Chondrocyte (in vitro differentiated cells): Measurements from ENCODE around the gene CSH1. TPM values are rescaled to one million over a fixed set of nuclear protein-coding genes. Genes with fewer than 3 reads are reported as not detected.
A peak's percentile ranks its signal among the peaks of the same experiment; 100 is the strongest.
"Not testable (repeated sequence)": the region's sequence is repeated elsewhere in the genome, so short reads cannot be mapped to it uniquely, and the experiment has no call there.

Experiments
- DNase-seq: peaks from one replicate; pipeline ENCODE4 v3.0.0; 2021; ENCODE audit warnings: mixed read lengths, low spot score
- H3K27ac Mint-ChIP-seq: one replicate; pipeline ENCODE4 v1.8.0; 2021; ENCODE audit warnings: mild to moderate bottlenecking, moderate library complexity, mixed read lengths; ENCODE audit not compliant: unreplicated experiment
- H3K27me3 Mint-ChIP-seq: 2 replicates; pipeline ENCODE4 v1.8.0; 2021; ENCODE audit warnings: low read depth, mixed read lengths
- H3K36me3 Mint-ChIP-seq: 2 replicates; pipeline ENCODE4 v1.8.0; 2021; ENCODE audit warnings: low read depth, mixed read lengths
- H3K4me1 Mint-ChIP-seq: 2 replicates; pipeline ENCODE4 v1.8.0; 2021; ENCODE audit warnings: low read depth, mild to moderate bottlenecking, mixed read lengths
- H3K4me3 Mint-ChIP-seq: one replicate; pipeline ENCODE4 v1.8.0; 2021; ENCODE audit warnings: mild to moderate bottlenecking, moderate library complexity, mixed read lengths; ENCODE audit not compliant: unreplicated experiment
- H3K9me3 Mint-ChIP-seq: 2 replicates; pipeline ENCODE4 v1.8.0; 2021; ENCODE audit warnings: low read depth, mixed read lengths
- long read RNA-seq: library from polyadenylated mRNA; stranded (forward); transcript quantifications from one replicate; pipeline ENCODE4 v2.0.0, GENCODE V29; 2021
- total RNA-seq: library from RNA; stranded (reverse); gene quantifications from 3 replicates; pipeline ENCODE4 v1.2.1, GENCODE V29; 2021
- TF ChIP-seq, protein P1 (sequence below): fragments of 200-600 bp; sonication (generic); IDR thresholded peaks from 2 replicates; pipeline ENCODE4 v1.5.0; 2021; ENCODE audit warnings: antibody characterized with exemption, mild to moderate bottlenecking, moderate library complexity

The CSH1 gene
- 14.0 TPM in 1 of 3 replicates, not detected in the others for total RNA-seq
- long read RNA-seq = 0 reads

DNA sequence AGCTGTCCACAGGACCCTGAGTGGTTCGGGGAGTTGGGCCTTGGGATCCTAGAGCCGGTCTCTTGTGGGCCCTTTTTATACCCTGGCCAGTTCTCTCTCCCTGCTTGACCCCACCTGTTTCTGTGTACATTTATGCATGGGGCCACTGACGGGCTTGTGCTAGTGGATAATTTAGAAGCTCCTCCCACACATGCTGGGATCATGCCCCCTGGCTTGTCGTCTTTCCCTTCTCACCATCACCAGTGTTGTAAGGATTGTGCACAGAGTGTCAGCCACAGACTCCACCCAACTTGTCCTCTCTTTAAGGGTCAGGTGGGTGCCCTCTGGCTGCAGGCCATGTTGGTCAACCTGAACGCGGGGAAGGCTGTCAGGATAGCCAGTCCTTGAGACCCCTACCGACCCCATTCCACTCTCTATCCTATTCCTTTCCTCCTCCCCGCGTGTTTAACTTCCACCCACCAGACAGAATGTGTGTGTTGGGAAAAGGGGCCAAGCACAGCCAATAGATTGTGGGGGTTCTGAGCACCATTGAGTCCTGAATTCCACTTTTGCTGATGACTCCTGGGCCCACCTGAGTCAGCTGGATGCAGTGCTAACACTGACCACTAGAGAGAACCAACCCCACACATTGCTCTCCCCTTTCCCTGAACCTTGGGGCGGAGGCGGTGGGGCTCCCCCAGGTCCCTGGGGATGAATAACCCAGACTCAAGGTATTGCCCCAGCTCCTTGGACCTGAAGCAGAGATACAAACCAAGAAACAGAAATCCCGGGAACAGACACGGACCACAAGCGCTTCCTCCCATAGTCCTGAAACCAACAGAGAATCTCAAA lies at the start of gene CSH1:
TSS of gene CSH1 (minus strand) at position 51 of the 831 bp plus-strand sequence. CDS start 63 bp downstream, outside the sequence.
- H3K36me3 Mint-ChIP-seq, H3K27ac Mint-ChIP-seq, H3K9me3 Mint-ChIP-seq, H3K4me3 Mint-ChIP-seq, H3K4me1 Mint-ChIP-seq: not testable (repeated sequence)
- DNase-seq = peak; percentile 24
- H3K27me3 Mint-ChIP-seq = peaks cover 32% of the 10 kb centered on the region

DNA sequence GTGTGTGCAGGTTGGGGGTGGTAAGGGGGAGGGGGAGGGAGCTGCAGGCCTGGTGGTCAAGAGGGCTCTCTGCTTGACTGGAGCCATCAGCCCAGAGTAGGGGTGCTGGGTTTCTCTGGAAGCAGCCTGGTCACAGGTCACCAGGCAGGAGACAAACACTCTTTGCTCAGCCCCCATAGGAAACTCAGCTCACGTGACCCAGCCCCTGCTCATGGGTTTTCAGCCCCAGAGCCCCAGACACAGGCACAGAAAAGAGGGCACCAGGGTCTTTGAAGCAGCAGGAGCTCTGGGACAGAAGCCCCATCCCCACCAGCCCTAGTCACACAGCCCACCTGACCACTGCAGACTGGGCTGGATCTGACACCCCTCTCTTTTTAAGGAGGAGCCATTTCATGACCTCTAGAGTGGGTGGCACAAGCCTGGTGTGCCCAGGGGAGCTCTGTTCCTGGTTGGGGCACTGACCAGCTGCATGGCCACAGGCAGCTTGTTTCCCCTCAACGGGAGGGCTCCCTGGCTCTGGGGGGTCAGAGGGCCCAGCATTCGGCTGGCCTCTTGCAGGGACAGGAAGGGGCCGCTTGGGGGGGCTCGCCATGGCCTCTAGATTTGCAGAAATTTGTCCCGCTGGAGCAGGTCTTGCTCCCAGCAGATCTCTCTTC lies 49.5 kb upstream of the CSH1 start:
- Mint-ChIP-seq H3K36me3 (no peaks in the 10 kb centered on the region), H3K27ac (no peak overlapping the region), H3K4me3 (no peak overlapping the region), H3K9me3 (no peaks in the 10 kb centered on the region), H3K27me3 (peaks cover 4% of the 10 kb centered on the region), H3K4me1 (no peaks in the 10 kb centered on the region)
- DNase-seq = no peak
- TF ChIP-seq, protein P1, sequence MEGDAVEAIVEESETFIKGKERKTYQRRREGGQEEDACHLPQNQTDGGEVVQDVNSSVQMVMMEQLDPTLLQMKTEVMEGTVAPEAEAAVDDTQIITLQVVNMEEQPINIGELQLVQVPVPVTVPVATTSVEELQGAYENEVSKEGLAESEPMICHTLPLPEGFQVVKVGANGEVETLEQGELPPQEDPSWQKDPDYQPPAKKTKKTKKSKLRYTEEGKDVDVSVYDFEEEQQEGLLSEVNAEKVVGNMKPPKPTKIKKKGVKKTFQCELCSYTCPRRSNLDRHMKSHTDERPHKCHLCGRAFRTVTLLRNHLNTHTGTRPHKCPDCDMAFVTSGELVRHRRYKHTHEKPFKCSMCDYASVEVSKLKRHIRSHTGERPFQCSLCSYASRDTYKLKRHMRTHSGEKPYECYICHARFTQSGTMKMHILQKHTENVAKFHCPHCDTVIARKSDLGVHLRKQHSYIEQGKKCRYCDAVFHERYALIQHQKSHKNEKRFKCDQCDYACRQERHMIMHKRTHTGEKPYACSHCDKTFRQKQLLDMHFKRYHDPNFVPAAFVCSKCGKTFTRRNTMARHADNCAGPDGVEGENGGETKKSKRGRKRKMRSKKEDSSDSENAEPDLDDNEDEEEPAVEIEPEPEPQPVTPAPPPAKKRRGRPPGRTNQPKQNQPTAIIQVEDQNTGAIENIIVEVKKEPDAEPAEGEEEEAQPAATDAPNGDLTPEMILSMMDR = no peak

DNA sequence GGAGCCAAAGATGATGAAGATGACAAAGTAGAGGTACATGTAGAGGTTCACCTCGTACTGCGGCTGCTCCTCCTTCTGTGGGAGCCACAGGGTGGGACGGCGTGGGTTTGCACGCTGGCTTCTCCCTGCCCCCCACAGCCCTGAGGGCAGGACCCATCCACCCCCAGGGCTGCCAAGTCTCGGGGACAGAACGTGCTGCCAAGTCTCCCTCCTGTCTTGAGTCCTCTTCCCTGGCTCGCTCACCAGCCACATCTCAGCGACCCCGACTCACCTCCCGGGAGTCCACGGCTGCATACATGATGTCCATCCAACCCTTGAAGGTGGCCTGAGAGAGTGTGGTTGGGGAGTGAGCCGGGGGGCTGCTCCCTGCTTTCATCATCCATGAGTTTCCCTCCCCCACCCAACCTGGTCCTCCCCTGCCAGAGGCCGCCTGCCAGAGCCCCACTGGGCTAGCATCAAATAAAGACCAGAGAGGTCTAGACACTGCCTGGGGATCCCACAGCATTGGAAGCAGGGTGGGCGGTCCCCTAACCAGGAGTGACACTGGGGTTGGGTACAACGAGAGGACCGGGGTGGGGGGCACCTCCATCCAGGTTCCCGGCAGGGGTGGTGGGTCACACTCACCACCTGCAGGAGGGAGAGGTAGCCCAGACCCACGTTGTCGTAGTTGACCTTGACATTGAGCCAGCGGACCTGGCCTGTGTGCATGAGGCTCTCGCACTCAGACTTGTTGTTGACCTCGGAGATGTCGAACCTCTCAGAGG lies 48.5 kb upstream of the CSH1 start:
- H3K4me1 Mint-ChIP-seq = no peaks in the 10 kb centered on the region
- no peaks in the 10 kb centered on the region for H3K36me3 Mint-ChIP-seq
- no peaks in the 10 kb centered on the region for H3K9me3 Mint-ChIP-seq
- no peak overlapping the region for H3K27ac Mint-ChIP-seq
- no peak for DNase-seq
- peaks cover 4% of the 10 kb centered on the region for H3K27me3 Mint-ChIP-seq
- TF ChIP-seq, protein P1 = no peak
- no peak overlapping the region for H3K4me3 Mint-ChIP-seq

DNA sequence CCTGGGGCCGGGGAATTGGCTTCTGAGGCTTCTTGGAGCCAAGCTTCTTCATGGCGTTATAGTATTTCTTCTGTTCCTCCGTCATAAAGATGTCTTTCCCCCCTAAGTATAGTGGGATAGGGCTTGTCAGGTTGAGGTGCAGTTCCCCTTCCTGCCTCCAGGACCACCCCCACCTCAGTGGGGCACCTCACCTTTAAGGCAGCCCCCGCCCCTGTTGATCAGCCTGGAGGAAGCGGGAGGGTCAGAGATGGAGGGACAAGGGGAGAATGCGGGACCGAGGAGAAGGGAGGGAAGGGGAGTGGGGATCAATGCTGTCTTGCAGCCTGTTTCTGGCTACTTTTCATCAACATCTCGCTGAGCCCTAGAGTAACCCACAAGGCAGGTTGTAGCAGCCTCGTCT lies 47.4 kb upstream of the CSH1 start:
- Mint-ChIP-seq H3K4me3 (no peak overlapping the region), H3K9me3 (no peaks in the 10 kb centered on the region), H3K27ac (no peak overlapping the region), H3K4me1 (no peaks in the 10 kb centered on the region), H3K36me3 (no peaks in the 10 kb centered on the region), H3K27me3 (peaks cover 4% of the 10 kb centered on the region)
- DNase-seq = no peak
- TF ChIP-seq, protein P1 = peak; percentile 27

DNA sequence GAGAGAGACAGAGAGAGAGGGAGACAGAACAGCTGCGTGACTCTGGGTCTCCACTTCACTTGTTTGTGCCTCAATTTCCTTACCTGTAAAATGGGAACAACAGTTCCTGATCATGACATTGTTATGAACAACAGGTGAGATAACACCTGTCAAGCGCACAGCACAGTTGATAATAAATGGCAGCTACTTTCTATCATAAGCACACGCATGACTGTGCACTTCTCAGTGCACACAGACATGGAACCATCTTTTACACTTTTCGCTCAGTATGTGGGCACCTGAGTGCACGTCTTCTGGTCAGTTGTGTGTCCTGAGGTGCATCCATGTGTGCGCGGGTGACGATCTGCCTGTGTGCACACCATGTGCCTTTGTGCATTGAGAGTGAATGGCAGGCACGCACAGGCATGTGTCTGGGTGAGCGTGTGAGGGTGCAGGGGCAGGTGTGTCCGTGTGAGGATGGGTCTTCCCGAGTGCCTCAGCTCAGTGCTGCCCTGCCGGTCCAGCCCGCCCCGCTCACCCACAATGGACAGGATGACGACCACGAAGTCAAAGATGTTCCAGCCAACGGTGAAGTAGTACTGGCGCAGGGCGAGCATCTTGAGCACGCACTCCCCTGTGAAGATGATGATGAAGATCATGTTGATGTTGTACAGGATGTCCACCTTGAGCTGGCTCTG lies 46.1 kb upstream of the CSH1 start:
- Mint-ChIP-seq H3K27me3 (peaks cover 4% of the 10 kb centered on the region), H3K9me3 (no peaks in the 10 kb centered on the region), H3K36me3 (no peaks in the 10 kb centered on the region), H3K4me1 (no peaks in the 10 kb centered on the region), H3K27ac (no peak overlapping the region), H3K4me3 (no peak overlapping the region)
- no peak for DNase-seq
- TF ChIP-seq, protein P1 = no peak
